Ishikawa (cell line): ENCODE data around the gene HOXA5.
A peak's percentile ranks its signal among the peaks of the same experiment; 100 is the strongest.

Experiments used
- CEBPB ChIP-seq: IDR thresholded peaks from 2 replicates; pipeline ENCODE4 v1.6.1; 2012
- CREB1 ChIP-seq: IDR thresholded peaks from 2 replicates; pipeline ENCODE4 v1.6.1; 2012; ENCODE audit warnings: low read depth
- EGR1 ChIP-seq: IDR thresholded peaks from 2 replicates; pipeline ENCODE4 v1.6.1; 2012
- EP300 ChIP-seq: IDR thresholded peaks from 2 replicates; pipeline ENCODE4 v1.6.1; 2012; ENCODE audit warnings: borderline replicate concordance
- FOXM1 ChIP-seq: IDR thresholded peaks from 2 replicates; pipeline ENCODE4 v1.6.1; 2012; ENCODE audit warnings: low read depth, borderline replicate concordance
- MAX ChIP-seq: IDR thresholded peaks from 2 replicates; pipeline ENCODE4 v1.6.1; 2012
- NFIC ChIP-seq: IDR thresholded peaks from 2 replicates; pipeline ENCODE4 v1.6.1; 2012
- RAD21 ChIP-seq: IDR thresholded peaks from 2 replicates; pipeline ENCODE4 v1.6.1; 2012; ENCODE audit warnings: low read depth
- REST ChIP-seq: IDR thresholded peaks from 2 replicates; pipeline ENCODE4 v1.6.1; 2012; ENCODE audit warnings: low read depth, mild to moderate bottlenecking
- TAF1 ChIP-seq: IDR thresholded peaks from 2 replicates; pipeline ENCODE4 v1.6.1; 2012; ENCODE audit warnings: low read depth, mild to moderate bottlenecking
- TCF12 ChIP-seq: IDR thresholded peaks from 2 replicates; pipeline ENCODE4 v1.6.1; 2012; ENCODE audit warnings: low read depth
- TEAD4 ChIP-seq: IDR thresholded peaks from 2 replicates; pipeline ENCODE4 v1.6.1; 2012
- USF1 ChIP-seq: IDR thresholded peaks from 2 replicates; pipeline ENCODE4 v1.6.1; 2012
- YY1 ChIP-seq: IDR thresholded peaks from 2 replicates; pipeline ENCODE4 v1.6.1; 2012; ENCODE audit warnings: low read depth
- ZBTB7A ChIP-seq: IDR thresholded peaks from 2 replicates; pipeline ENCODE4 v1.6.1; 2012; ENCODE audit warnings: low read depth

The HOXA5 gene

GRCh38 chr7:27173956-27174873 lies 30.7 kb upstream of the HOXA5 start, which contains the start of gene HOXA10:
TSS of gene HOXA10 (minus strand) at chr7:27174320. CDS start at chr7:27174306, 14 bp downstream.
- TF ChIP-seq TEAD4 (no peak), TCF12 (no peak), TAF1 (no peak), ZBTB7A (peak; percentile 13; the same call in 1 of the 2 replicates), YY1 (no peak), EP300 (no peak; the same call in 1 of the 2 replicates), MAX (no peak), CREB1 (no peak)

- TF ChIP-seq EP300 (peak; percentile 35), MAX (peak; percentile 71), TEAD4 (no peak), RAD21 (no peak), ZBTB7A (no peak), TCF12 (no peak), CREB1 (no peak), CEBPB (no peak), YY1 (peak; percentile 58; the same call in 1 of the 2 replicates), REST (no peak), NFIC (peak; percentile 50), EGR1 (no peak; the same call in 1 of the 2 replicates), TAF1 (peak; percentile 62; the same call in 1 of the 2 replicates), FOXM1 (no peak), USF1 (no peak; the same call in 1 of the 2 replicates)
Measured at GRCh38 chr7:27173511-27173955, 30.1 kb upstream of the HOXA5 start.

- TF ChIP-seq MAX (0 out of 2 replicates have a peak, but pooled peaks have one; percentile 4), EGR1 (peak; percentile 26; the same call in 1 of the 2 replicates), CEBPB (no peak), ZBTB7A (no peak)
Measured at GRCh38 chr7:27172823-27173510, 29.5 kb upstream of the HOXA5 start.

GRCh38 chr7:27172315-27172774 lies 28.9 kb upstream of the HOXA5 start:
- TF ChIP-seq ZBTB7A = no peak
- no peak for TF ChIP-seq CEBPB
- no peak for TF ChIP-seq MAX
- TF ChIP-seq CREB1 = no peak
- TF ChIP-seq USF1 = no peak
- no peak for TF ChIP-seq EP300
- TF ChIP-seq EGR1 = no peak
- TF ChIP-seq TEAD4 = no peak
- no peak for TF ChIP-seq TCF12
- TF ChIP-seq YY1 = no peak
- TF ChIP-seq REST = no peak
- no peak for TF ChIP-seq NFIC
- TF ChIP-seq FOXM1 = no peak
- TF ChIP-seq RAD21 = no peak
- no peak for TF ChIP-seq TAF1

GRCh38 chr7:27171637-27172314 lies 28.3 kb upstream of the HOXA5 start:
- TF ChIP-seq NFIC (no peak), ZBTB7A (no peak), MAX (no peak; the same call in 1 of the 2 replicates), RAD21 (no peak), YY1 (no peak), FOXM1 (no peak)
